GM21825 (cell line): ENCODE data around the gene GCLM.
"Not testable (repeated sequence)": the region's sequence is repeated elsewhere in the genome, so short reads cannot be mapped to it uniquely, and the experiment has no call there.

Source experiments
- ATAC-seq: cut with Tn5 transposase; IDR thresholded peaks from one replicate; pipeline ENCODE4 v1.9.1; 2021; ENCODE audit warnings: mild to moderate bottlenecking, moderate library complexity; ENCODE audit not compliant: unreplicated experiment

GCLM gene

GRCh38 chr1:93909146-93910050 lies at the start of gene GCLM:
Gene GCLM, minus strand, starts transcription at chr1:93909430. Its CDS starts 267 bp downstream, at chr1:93909163.
- ATAC-seq = peak; percentile 94

- ATAC-seq = no peak
Measured at GRCh38 chr1:93958726-93959100, 49.5 kb upstream of the GCLM start.

- ATAC-seq = no peak
Measured at GRCh38 chr1:93958032-93958725, 48.9 kb upstream of the GCLM start.

- no peak for ATAC-seq
Measured at GRCh38 chr1:93955765-93956164, 46.5 kb upstream of the GCLM start.

GRCh38 chr1:93947002-93947686 lies 37.9 kb upstream of the GCLM start:
- ATAC-seq = not testable (repeated sequence)

GRCh38 chr1:93938461-93939145 lies 29.4 kb upstream of the GCLM start:
- ATAC-seq = no peak

- ATAC-seq = no peak
Measured at GRCh38 chr1:93937997-93938396, 28.8 kb upstream of the GCLM start.

- no peak for ATAC-seq
Measured at GRCh38 chr1:93925206-93925605, 16.0 kb upstream of the GCLM start.

GRCh38 chr1:93919780-93920179 lies 10.6 kb upstream of the GCLM start:
- no peak for ATAC-seq

- ATAC-seq = no peak
Measured at GRCh38 chr1:93917302-93917701, 8.1 kb upstream of the GCLM start.

- ATAC-seq = not testable (repeated sequence)
Measured at GRCh38 chr1:93910880-93911279, 1.6 kb upstream of the GCLM start.

GRCh38 chr1:93910305-93910704 lies 1.1 kb upstream of the GCLM start:
- no peak for ATAC-seq

- ATAC-seq = peak; percentile 34
Measured at GRCh38 chr1:93908394-93909145, 660 bp downstream of the GCLM start.

GRCh38 chr1:93907718-93908117 lies 1.5 kb downstream of the GCLM start:
- no peak for ATAC-seq

GRCh38 chr1:93906480-93906879 lies 2.8 kb downstream of the GCLM start:
- no peak for ATAC-seq

- ATAC-seq = no peak
Measured at GRCh38 chr1:93905734-93906133, 3.5 kb downstream of the GCLM start.

GRCh38 chr1:93905051-93905450 lies 4.2 kb downstream of the GCLM start:
- no peak for ATAC-seq

- ATAC-seq = peak; percentile 29
Measured at GRCh38 chr1:93904228-93904627, 5.0 kb downstream of the GCLM start.

GRCh38 chr1:93900723-93901504 lies 8.3 kb downstream of the GCLM start:
- ATAC-seq = no peak
